Effector memory CD8-positive, alpha-beta T cell (primary cell): ENCODE data around the gene PPIF.
"Not testable (repeated sequence)": the region's sequence is repeated elsewhere in the genome, so short reads cannot be mapped to it uniquely, and the experiment has no call there.

Experiments
- ATAC-seq: fragments of 150-1000 bp; cut with Tn5 transposase; replicated peaks from 2 replicates; pipeline ENCODE4 v1.10.0; 2021; ENCODE audit warnings: mild to moderate bottlenecking, moderate library complexity
- DNase-seq, 3 experiments: peaks; one replicate each; pipeline ENCODE4 v3.0.0; 2021
- H3K27ac Mint-ChIP-seq, 2 donors: one replicate each; pipeline ENCODE4 v1.8.0; 2022; ENCODE audit warnings: mild to moderate bottlenecking in 2 of 2, mixed read lengths in 2 of 2, moderate library complexity in 2 of 2
- H3K27me3 Mint-ChIP-seq, 2 donors: one replicate each; pipeline ENCODE4 v1.8.0; 2022; ENCODE audit warnings: mixed read lengths in 2 of 2
- H3K36me3 Mint-ChIP-seq: one replicate; pipeline ENCODE4 v1.8.0; 2022; ENCODE audit warnings: mild to moderate bottlenecking, moderate library complexity, mixed read lengths; ENCODE audit not compliant: insufficient read depth
- H3K4me1 Mint-ChIP-seq, 2 donors: one replicate each; pipeline ENCODE4 v1.8.0; 2022; ENCODE audit warnings: low read depth in 2 of 2, mixed read lengths in 2 of 2
- H3K4me3 Mint-ChIP-seq, 2 donors: one replicate each; pipeline ENCODE4 v1.8.0; 2022; ENCODE audit warnings: mild to moderate bottlenecking in 2 of 2, mixed read lengths in 2 of 2, moderate library complexity in 2 of 2
- H3K9me3 Mint-ChIP-seq, 2 donors: one replicate each; pipeline ENCODE4 v1.8.0; 2022; ENCODE audit warnings: mixed read lengths in 2 of 2

Gene PPIF

DNA sequence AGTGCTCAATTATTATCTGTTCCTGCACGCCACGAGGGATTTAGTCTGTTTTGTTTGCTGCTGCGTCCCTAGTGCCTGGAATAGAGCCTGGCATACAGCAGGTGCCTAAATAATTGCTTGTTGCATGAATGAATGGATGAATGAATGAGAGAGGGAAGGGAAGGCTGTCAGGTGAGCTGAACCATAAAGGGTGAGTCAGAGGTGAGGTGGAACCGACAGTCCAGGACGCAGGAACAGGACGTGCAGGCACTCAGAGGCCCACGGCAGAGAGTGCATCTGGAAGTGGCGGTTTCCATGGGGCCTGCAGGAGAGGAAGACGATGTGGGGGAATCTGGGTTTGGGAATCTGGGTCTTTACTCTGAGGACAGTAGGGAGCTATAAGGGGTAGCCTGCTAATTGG lies 17.7 kb upstream of the PPIF start:
- H3K4me3 Mint-ChIP-seq = no peak overlapping the region

DNA sequence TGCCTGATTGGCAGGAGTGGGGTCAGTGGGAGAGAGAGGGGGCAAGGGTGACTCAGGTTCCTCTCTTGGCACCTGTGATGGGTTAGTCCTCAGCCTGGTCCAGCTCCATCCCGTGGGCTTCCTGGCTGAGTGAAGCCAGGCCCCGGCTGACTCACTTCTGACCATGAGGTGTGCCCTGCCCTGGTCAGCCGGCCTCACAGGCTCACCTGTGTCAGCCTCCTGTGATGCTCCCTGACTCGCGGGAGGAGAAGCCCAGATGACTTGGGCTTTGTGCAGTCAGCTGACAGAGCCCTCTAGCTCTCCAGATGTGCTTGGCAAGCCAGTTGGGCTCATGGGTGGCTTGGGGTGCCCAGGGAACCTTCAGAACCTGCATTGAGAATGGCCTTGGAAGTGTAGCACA lies 16.0 kb upstream of the PPIF start:
- Mint-ChIP-seq H3K4me1 (peaks cover 7 to 13% of the 10 kb centered on the region in 2 donors), H3K27me3 (no peaks in the 10 kb centered on the region), H3K9me3 (no peaks in the 10 kb centered on the region), H3K27ac (peak overlapping the region; percentile 78 to 82), H3K4me3 (no peak overlapping the region), H3K36me3 (no peaks in the 10 kb centered on the region)
- ATAC-seq (no peak), DNase-seq (no peak)

More for the DNA sequence above, 17.7 kb upstream of the PPIF start:
- H3K27me3 Mint-ChIP-seq = no peaks in the 10 kb centered on the region
- H3K27ac Mint-ChIP-seq = no peak overlapping the region
- H3K9me3 Mint-ChIP-seq = no peaks in the 10 kb centered on the region
- peaks cover 10 to 13% of the 10 kb centered on the region in 2 donors for H3K4me1 Mint-ChIP-seq
- DNase-seq = no peak
- no peak for ATAC-seq
- no peaks in the 10 kb centered on the region for H3K36me3 Mint-ChIP-seq

DNA sequence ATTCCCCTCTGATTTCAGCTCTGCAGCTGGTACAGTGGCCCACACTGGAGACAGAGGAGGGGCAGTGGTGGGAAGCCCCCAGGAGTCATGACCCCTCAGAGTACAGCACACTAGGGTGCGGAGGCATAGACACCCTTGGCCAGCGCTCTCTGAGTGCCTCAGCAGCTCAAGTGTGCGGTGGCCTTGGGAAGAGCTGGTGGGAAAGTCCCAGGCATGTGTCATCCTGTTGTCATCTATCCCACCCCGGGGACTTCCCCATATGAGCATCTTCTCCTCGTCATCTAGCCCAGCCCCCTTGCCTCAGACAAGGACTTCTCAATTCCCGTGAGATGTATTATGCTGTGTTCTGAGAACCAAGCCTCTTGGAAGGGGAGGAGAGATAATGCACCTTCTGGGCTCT lies 15.6 kb upstream of the PPIF start:
- H3K4me1 Mint-ChIP-seq = peaks cover 7 to 16% of the 10 kb centered on the region in 2 donors
- ATAC-seq = peak; percentile 96
- H3K36me3 Mint-ChIP-seq = no peaks in the 10 kb centered on the region
- H3K4me3 Mint-ChIP-seq = peak overlapping the region in 1 of 2 donors; percentile 11
- H3K27me3 Mint-ChIP-seq = no peaks in the 10 kb centered on the region
- no peaks in the 10 kb centered on the region for H3K9me3 Mint-ChIP-seq
- DNase-seq = peak; percentile 38 to 42 (median 41)
- H3K27ac Mint-ChIP-seq = peak overlapping the region; percentile 78 to 82

DNA sequence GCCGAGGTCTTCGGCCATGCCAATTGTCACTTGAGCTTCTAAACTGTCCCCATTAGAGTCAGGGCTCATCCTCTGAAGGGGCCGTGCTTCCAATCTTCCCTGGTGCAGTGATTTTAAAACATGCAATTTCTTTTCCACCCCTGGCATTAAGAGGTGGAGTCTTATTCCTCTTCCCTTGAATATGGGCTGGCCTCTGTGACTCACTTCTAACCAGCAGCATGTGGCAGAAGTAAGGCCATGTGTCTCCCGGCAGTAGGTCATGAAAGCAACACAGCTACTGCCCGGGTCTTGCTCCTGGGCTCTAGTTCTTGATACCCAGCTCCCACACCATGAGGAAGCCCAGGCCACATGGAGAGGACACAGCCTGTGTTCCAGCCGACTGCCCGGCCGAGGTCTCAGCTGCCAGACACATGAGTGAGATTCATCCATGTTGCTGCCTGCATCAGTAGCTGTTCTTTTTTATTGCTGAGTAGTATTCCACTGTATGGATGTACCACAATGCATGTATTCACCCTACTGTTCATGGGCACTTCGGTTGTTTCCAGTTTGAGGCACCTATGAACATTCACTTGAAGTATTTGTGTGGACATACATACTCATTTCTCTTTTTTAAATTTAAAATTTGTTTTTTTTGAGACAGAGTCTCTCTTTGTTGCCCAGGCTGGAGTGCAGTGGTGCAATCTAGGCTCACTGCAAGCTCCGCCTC lies 14.5 kb upstream of the PPIF start:
- not testable (repeated sequence) for ATAC-seq, H3K27ac Mint-ChIP-seq, DNase-seq, H3K9me3 Mint-ChIP-seq, H3K36me3 Mint-ChIP-seq, H3K27me3 Mint-ChIP-seq, H3K4me3 Mint-ChIP-seq
- peaks cover 7 to 16% of the 10 kb centered on the region in 2 donors for H3K4me1 Mint-ChIP-seq

DNA sequence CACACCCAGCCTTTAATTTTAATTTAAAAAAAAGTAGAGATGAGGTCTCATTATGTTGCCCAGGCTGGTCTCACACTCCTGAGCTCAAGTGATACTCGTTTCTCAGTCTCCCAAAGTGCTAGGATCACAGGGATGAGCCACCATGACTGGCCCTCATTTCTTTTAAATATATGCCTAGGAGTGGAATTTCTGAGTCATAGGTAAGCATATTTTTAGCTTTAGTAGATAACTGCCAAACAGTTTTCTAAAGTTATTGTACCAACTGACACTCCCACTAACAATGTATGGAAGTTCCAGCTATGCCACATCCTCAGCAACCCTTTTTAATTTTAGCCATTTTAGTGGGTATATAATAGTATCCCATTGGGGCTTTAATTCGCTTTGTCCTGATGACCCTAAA lies 13.8 kb upstream of the PPIF start:
- no peaks in the 10 kb centered on the region for H3K27me3 Mint-ChIP-seq
- H3K9me3 Mint-ChIP-seq = no peaks in the 10 kb centered on the region
- ATAC-seq (no peak), DNase-seq (no peak)
- H3K4me1 Mint-ChIP-seq = peaks cover 7 to 16% of the 10 kb centered on the region in 2 donors
- no peak overlapping the region for H3K4me3 Mint-ChIP-seq
- H3K27ac Mint-ChIP-seq = peak overlapping the region in 1 of 2 donors; percentile 25
- no peaks in the 10 kb centered on the region for H3K36me3 Mint-ChIP-seq

DNA sequence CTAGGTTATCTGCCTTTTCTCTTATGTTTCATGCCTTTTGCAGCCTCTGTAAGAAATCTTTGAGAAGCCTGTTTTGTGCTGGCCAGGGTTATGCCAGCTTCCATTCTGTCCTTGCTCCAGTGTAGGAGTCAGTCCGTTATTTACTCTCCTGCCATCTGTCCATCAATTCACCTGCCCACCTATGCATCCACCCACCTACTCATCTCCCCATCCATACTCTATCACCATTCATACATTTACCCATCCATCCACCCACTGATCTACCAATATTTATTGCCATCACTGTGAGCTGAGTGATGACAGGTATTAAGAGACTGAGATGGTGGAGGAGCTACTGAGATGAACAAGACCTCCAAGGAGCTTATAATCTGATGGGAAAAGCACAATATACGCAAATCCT lies 12.7 kb upstream of the PPIF start:
- H3K27me3 Mint-ChIP-seq = no peaks in the 10 kb centered on the region
- peaks cover 7 to 16% of the 10 kb centered on the region in 2 donors for H3K4me1 Mint-ChIP-seq
- no peak overlapping the region for H3K27ac Mint-ChIP-seq
- H3K9me3 Mint-ChIP-seq = no peaks in the 10 kb centered on the region
- DNase-seq (no peak), ATAC-seq (no peak)
- no peak overlapping the region for H3K4me3 Mint-ChIP-seq
- H3K36me3 Mint-ChIP-seq = no peaks in the 10 kb centered on the region

DNA sequence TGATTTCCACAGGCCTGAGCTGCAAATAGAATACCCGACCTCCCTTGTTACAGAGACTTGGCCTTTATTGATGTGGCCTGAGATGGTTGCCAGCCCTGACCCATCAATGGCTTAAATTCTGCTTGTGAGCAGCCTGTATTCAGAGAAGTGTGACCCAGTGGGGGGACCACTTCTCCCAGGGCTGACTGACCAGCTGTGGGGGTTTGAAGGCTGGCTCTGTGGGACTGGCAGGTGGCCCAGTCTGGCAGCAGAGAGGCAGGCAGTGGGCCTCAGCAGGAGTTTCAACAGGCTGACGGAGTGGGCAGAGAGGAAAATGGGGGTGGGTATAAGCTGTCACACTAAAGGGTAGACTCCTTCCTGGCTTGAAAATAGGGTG lies 12.2 kb upstream of the PPIF start:
- no peaks in the 10 kb centered on the region for H3K27me3 Mint-ChIP-seq
- peak overlapping the region in 1 of 2 donors; percentile 31 for H3K27ac Mint-ChIP-seq

DNA sequence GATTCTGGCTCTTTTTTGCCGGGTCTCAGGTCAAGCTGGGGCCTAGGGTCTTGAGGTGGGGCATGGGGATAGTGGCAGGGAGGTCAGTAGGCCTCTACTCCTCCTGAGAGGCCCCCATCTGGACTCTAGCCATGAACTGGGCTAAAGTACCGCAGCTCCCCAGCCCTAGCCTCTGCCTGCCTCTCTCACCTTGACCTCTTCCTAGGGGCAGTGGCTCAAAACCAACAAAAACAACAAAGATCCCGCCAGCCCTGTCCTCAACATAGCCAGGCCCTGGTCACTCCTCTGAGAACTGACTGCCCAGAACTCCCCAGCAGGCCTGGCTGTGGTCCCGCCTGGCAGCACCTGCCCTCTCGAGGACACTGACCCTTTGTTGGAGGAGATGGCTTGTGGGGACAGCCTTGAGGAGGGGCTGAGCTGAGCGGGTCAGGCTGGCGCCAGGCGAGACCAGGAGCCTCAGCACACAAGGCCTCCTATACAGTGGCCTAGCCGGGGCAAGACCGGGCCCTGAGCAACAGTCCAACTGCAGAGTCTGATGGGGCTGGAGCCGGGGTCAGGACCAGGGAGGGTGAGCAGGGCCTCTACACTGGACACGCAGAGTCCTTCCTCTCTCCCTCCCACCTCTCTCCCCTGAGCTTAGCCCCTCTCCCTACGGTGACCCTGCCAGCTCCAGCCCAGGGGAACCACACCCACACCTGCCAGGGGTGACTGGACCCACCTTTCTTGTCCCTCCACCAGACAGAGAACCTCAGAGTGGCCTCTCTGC lies 11.6 kb upstream of the PPIF start:
- no peak overlapping the region for H3K4me3 Mint-ChIP-seq
- ATAC-seq (no peak), DNase-seq (no peak)
- H3K27me3 Mint-ChIP-seq = no peaks in the 10 kb centered on the region
- H3K4me1 Mint-ChIP-seq = peaks cover 7 to 17% of the 10 kb centered on the region in 2 donors
- peak overlapping the region; percentile 31 to 79 for H3K27ac Mint-ChIP-seq
- peaks cover 2% of the 10 kb centered on the region for H3K36me3 Mint-ChIP-seq
- H3K9me3 Mint-ChIP-seq = no peaks in the 10 kb centered on the region

More for the DNA sequence above, 12.2 kb upstream of the PPIF start:
- Mint-ChIP-seq H3K4me3 (no peak overlapping the region), H3K36me3 (peaks cover 1% of the 10 kb centered on the region), H3K4me1 (peaks cover 7 to 16% of the 10 kb centered on the region in 2 donors), H3K9me3 (no peaks in the 10 kb centered on the region)
- no peak for DNase-seq
- no peak for ATAC-seq

DNA sequence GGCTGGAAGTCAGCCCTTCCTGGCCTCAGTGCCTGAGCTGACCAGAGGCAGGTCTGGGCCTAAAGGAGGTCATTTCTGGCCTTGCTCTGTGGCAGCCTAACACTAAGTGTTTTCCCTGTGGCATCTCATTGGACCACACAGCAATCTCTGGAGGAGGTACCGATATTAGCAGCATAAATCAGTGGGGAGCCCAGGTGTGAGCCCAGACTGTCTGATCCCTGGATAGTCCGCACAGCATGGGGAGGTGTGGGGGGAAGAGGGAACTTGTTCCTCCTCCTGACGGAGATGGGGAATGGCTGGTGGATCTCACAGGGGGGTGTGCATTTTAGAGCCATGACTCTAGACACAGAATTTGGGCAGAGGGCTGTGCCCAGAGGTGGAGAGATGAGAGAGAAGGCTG lies 11.0 kb upstream of the PPIF start:
- peaks cover 7 to 19% of the 10 kb centered on the region in 2 donors for H3K4me1 Mint-ChIP-seq
- H3K4me3 Mint-ChIP-seq = no peak overlapping the region

DNA sequence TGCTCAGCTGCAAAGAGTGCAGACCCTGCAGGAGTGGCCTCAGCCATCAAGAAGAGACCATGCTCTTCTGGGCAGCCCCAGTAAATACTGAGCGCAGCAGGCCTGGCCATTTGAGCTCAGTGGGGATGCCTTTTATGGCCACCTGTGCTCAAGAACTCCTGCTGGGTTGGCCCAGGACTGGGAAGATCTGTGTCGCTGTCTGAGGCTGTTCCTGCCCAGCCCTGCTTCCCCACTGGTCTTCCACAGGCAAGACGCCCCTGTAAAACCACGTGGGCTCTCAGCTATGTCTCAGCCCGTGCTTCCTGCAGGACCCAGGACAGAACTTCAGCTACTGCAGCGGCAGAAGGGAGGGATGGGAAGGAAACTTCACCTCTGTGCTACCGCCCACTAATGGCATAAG lies 10.5 kb upstream of the PPIF start:
- Mint-ChIP-seq H3K27ac (peak overlapping the region in 1 of 2 donors; percentile 1), H3K36me3 (peaks cover 2% of the 10 kb centered on the region)

More for the DNA sequence above, 11.0 kb upstream of the PPIF start:
- Mint-ChIP-seq H3K27ac (peak overlapping the region in 1 of 2 donors; percentile 79), H3K9me3 (no peaks in the 10 kb centered on the region), H3K27me3 (no peaks in the 10 kb centered on the region), H3K36me3 (peaks cover 2% of the 10 kb centered on the region)
- no peak for ATAC-seq
- DNase-seq = no peak

DNA sequence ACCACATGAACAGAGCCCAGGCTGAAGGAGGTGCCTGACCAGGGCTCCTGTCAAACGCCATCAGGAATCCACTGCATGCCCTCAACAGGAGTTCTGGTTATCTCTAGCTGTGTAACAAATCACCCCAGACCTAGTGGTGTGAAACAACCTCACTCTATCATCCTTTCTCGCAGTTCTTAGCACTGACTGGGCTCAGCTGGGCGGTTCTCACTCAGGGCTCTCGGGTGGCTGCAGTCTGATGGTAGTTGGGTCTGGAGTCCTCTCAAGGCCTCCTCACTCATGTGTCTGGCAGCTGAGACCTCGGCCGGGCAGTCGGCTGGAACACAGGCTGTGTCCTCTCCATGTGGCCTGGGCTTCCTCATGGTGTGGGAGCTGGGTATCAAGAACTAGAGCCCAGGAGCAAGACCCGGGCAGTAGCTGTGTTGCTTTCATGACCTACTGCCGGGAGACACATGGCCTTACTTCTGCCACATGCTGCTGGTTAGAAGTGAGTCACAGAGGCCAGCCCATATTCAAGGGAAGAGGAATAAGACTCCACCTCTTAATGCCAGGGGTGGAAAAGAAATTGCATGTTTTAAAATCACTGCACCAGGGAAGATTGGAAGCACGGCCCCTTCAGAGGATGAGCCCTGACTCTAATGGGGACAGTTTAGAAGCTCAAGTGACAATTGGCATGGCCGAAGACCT lies 9.3 kb upstream of the PPIF start:
- H3K36me3 Mint-ChIP-seq, H3K27me3 Mint-ChIP-seq, H3K27ac Mint-ChIP-seq, H3K4me3 Mint-ChIP-seq, ATAC-seq, DNase-seq, H3K9me3 Mint-ChIP-seq: not testable (repeated sequence)
- H3K4me1 Mint-ChIP-seq = peaks cover 0 to 12% of the 10 kb centered on the region in 2 donors

More for the DNA sequence above, 10.5 kb upstream of the PPIF start:
- DNase-seq (no peak), ATAC-seq (no peak)
- no peaks in the 10 kb centered on the region for H3K27me3 Mint-ChIP-seq
- H3K9me3 Mint-ChIP-seq = no peaks in the 10 kb centered on the region
- no peak overlapping the region for H3K4me3 Mint-ChIP-seq
- peaks cover 3 to 15% of the 10 kb centered on the region in 2 donors for H3K4me1 Mint-ChIP-seq

DNA sequence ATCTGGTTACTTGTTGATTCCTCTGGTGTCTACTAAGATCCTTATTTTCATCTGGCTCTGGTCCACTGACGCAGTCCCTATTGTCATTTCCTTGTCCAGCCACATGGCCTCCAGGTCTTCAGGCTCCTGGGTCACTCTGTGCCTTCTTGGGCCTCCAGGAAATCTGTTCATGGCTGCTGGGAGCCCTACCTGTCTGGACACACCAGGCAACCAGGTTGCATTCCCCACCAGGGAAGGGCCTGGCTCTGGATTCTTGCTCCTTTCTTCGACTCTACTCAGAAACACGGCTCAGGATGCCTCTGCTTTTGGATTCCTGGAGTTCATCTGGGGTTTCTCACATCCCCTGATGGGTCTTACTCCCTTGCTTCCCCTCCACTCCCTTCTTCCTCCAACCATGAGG lies 8.0 kb upstream of the PPIF start:
- Mint-ChIP-seq H3K36me3 (peaks cover 2% of the 10 kb centered on the region), H3K9me3 (no peaks in the 10 kb centered on the region), H3K27me3 (no peaks in the 10 kb centered on the region), H3K27ac (no peak overlapping the region), H3K4me3 (no peak overlapping the region), H3K4me1 (peaks cover 7 to 24% of the 10 kb centered on the region in 2 donors)
- ATAC-seq (no peak), DNase-seq (no peak)

DNA sequence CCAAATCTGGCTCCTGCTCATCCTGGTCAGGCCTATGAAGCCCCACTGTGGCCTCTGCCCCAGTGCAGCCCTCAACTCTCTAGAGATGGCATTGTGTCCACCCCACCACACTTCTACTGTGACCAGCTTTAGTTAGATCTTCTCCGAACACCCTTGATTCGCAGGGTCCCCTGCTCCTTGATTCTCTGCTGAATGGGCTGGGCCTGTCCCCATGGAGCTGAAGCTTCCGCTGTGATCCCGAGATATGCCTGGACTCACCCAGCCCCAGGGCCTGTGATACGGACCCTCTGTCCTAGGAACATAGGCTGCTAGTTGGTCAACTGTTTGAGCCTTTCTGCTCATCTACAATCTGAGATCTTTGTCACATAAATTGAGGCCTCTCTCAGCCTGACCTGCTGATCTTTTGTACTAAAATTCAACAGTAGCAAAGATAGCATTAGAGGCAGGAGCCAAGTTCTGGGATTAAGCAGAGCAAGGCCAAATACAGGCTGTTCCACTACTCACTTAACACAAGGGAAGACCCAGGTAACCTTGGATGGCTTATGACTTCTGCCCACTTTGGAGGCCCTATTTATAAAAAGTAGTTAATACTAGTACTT lies 6.5 kb upstream of the PPIF start:
- ATAC-seq (no peak), DNase-seq (no peak)
- Mint-ChIP-seq H3K4me1 (peaks cover 7 to 26% of the 10 kb centered on the region in 2 donors), H3K27ac (peak overlapping the region in 1 of 2 donors; percentile 9), H3K36me3 (peaks cover 2% of the 10 kb centered on the region), H3K4me3 (no peak overlapping the region), H3K27me3 (no peaks in the 10 kb centered on the region), H3K9me3 (no peaks in the 10 kb centered on the region)
